Prostate gland (tissue), 2 donors: ENCODE measurements around the gene MAP1LC3A. TPM values are rescaled to one million over a fixed set of nuclear protein-coding genes. Genes with fewer than 3 reads are reported as not detected.

Source experiments
- DNase-seq: peaks from one replicate; pipeline ENCODE4 v3.0.0-alpha.2; 2019; ENCODE audit warnings: low spot score
- H3K27ac ChIP-seq, 2 donors: fragments of 200-600 bp; sonication (generic); 2 replicates each; pipeline ENCODE4 v1.5.1; 2017 to 2019
- H3K27me3 ChIP-seq: fragments of 200-600 bp; sonication (generic); replicated peaks from 2 replicates; pipeline ENCODE4 v1.5.1; 2019; ENCODE audit not compliant: insufficient read depth
- H3K36me3 ChIP-seq, 2 donors: fragments of 200-600 bp; sonication (generic); 1 replicate in 1 of 2; 2 replicates in 1 of 2; pipeline versions ENCODE4 v1.5.1 to v1.8.1; 2017 to 2019
- H3K4me1 ChIP-seq: fragments of 200-600 bp; sonication (generic); replicated peaks from 2 replicates; pipeline ENCODE4 v1.5.1; 2019
- H3K4me3 ChIP-seq, 2 donors: fragments of 200-600 bp; sonication (generic); 2 replicates each; pipeline ENCODE4 v1.5.1; 2017 to 2019
- H3K9me3 ChIP-seq: fragments of 200-600 bp; sonication (generic); 2 replicates; pipeline ENCODE4 v1.5.1; 2017
- POLR2A ChIP-seq: fragments of 450-650 bp; IDR thresholded peaks from one replicate; pipeline ENCODE4 v1.6.1; 2016; ENCODE audit warnings: antibody characterized with exemption, mild to moderate bottlenecking
- POLR2AphosphoS5 ChIP-seq: sonication (generic); formaldehyde crosslinking; IDR thresholded peaks from one replicate; pipeline ENCODE4 v1.6.1; 2017; ENCODE audit warnings: antibody characterized with exemption
- WGBS: methylation state at CpG from one replicate; pipeline ENCODE4 v1.1.5; 2018; 5-methylcytosine and 5-hydroxymethylcytosine counted together
- intact Hi-C: fragments of 100-400 bp; cut with DNase I; formaldehyde crosslinking; loops from one replicate; pipeline ENCODE4 v1.14.2; 2022
- total RNA-seq, 2 donors: library from RNA; depleted of rRNA; stranded (reverse); fragments of >200 nt; gene quantifications; one replicate each; pipeline ENCODE4 v1.1.0, GENCODE V29; 2016
- TF ChIP-seq, protein P1 (sequence below), 4 experiments: fragments of 200-600 bp in 2 of 4; fragments of 450-650 bp in 2 of 4; sonication (generic) in 2 of 4; IDR thresholded peaks; 1 replicate in 3 of 4; 2 replicates in 1 of 4; pipeline ENCODE4 v1.5.1; 2016 to 2019; ENCODE audit warnings: antibody characterized with exemption in 4 of 4, mild to moderate bottlenecking in 2 of 4, moderate library complexity in 2 of 4

The MAP1LC3A gene
- total RNA-seq, 2 donors from 2014 or later = 74.3 to 128 TPM

- no peaks in the 10 kb centered on the region for H3K27me3 ChIP-seq
- 96% methylated on average over 4 of the region's 4 CpGs for WGBS
- H3K36me3 ChIP-seq = no peaks in the 10 kb centered on the region
- intact Hi-C loops = no loop called here
- no peak overlapping the region for H3K4me3 ChIP-seq
- no peaks in the 10 kb centered on the region for H3K4me1 ChIP-seq
- H3K9me3 ChIP-seq = no peaks in the 10 kb centered on the region
- TF ChIP-seq POLR2AphosphoS5 (no peak), POLR2A (no peak)
- TF ChIP-seq, protein P1, sequence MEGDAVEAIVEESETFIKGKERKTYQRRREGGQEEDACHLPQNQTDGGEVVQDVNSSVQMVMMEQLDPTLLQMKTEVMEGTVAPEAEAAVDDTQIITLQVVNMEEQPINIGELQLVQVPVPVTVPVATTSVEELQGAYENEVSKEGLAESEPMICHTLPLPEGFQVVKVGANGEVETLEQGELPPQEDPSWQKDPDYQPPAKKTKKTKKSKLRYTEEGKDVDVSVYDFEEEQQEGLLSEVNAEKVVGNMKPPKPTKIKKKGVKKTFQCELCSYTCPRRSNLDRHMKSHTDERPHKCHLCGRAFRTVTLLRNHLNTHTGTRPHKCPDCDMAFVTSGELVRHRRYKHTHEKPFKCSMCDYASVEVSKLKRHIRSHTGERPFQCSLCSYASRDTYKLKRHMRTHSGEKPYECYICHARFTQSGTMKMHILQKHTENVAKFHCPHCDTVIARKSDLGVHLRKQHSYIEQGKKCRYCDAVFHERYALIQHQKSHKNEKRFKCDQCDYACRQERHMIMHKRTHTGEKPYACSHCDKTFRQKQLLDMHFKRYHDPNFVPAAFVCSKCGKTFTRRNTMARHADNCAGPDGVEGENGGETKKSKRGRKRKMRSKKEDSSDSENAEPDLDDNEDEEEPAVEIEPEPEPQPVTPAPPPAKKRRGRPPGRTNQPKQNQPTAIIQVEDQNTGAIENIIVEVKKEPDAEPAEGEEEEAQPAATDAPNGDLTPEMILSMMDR (IDR thresholded peaks at IDR 0.05) = no peak
- H3K27ac ChIP-seq = no peak overlapping the region
- no peak for DNase-seq
These were observed 18.5 kb downstream of the MAP1LC3A start for GRCh38 chr20:34577061-34577460.

DNA sequence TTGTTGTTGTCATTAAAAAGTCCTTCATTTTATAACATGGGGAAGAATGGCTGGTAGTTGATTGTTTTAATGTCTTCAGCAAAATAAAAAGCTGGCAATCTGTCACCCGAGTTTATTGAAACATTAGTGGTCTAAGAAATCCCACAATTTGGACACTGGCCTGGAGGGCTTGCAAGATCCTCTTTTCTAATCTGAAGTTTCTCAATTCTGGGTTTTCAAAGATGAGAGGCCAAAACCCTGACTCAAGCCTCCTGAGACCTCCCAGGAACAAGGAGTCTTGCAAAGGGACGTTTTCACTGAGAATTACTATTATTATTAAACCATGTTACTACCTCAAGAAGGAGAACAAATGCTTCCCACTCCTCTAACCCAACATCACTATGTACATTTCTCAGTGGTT lies 19.5 kb downstream of the MAP1LC3A start:
- H3K27me3 ChIP-seq = no peaks in the 10 kb centered on the region
- H3K9me3 ChIP-seq = no peaks in the 10 kb centered on the region
- no peaks in the 10 kb centered on the region for H3K36me3 ChIP-seq
- TF ChIP-seq POLR2A (no peak), POLR2AphosphoS5 (no peak)
- TF ChIP-seq, protein P1 (IDR thresholded peaks at IDR 0.05) = no peak
- WGBS = 66% methylated on average over 2 of the region's 2 CpGs
- intact Hi-C loops = loop anchor here (2.0 kb wide), 1 partner anchor 191 kb away; no protein-coding TSS in a partner anchor
- H3K27ac ChIP-seq = no peak overlapping the region
- DNase-seq = no peak
- H3K4me3 ChIP-seq = no peak overlapping the region
- H3K4me1 ChIP-seq = no peaks in the 10 kb centered on the region

- Histone ChIP-seq H3K36me3 (no peaks in the 10 kb centered on the region), H3K4me3 (no peak overlapping the region), H3K27me3 (no peaks in the 10 kb centered on the region), H3K9me3 (no peaks in the 10 kb centered on the region), H3K4me1 (no peaks in the 10 kb centered on the region), H3K27ac (no peak overlapping the region)
- WGBS = 68% methylated on average over 6 of the region's 6 CpGs
- DNase-seq = no peak
- intact Hi-C loops = loop anchor here (2.0 kb wide), 1 partner anchor 190 kb away; no protein-coding TSS in a partner anchor
- TF ChIP-seq POLR2AphosphoS5 (no peak), POLR2A (no peak)
- TF ChIP-seq, protein P1 (IDR thresholded peaks at IDR 0.05) = no peak
These were observed 20.0 kb downstream of the MAP1LC3A start for GRCh38 chr20:34578521-34578920.

DNA sequence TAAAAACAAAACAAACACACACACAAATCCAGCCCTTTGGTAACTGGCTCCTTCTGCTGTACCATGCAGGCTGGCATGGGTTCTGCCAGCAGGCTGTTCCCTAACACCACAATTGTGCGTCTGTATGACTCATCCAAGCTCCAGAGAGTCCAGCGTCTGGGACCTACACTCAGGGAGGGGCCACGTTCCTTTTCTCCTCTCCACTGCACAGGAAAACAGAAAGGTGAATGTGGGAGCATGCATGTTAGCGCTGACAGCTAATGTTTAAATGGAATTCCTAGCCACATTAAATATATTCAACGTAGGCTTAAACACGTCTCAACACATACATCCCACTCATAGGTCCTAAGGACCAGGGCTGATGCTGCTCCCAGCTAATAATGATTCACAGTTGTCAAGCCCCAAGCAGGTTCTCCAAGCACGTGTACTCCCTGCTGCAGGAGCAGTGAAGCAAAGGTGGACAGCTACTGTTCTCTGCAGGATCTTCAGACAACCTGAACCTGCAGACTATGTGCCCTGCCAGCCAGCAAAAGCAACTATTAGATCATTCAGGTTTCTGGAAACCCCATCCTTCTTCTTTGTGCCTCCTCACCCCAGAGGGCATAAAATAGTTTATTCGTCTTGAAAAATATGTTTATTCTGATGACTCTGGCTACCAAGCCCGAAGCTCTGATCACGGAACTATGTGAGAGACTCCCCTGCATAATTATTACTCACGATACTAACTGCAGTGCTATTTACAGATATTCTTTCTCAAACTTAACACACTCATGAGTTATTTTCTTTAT lies 20.9 kb downstream of the MAP1LC3A start:
- no peaks in the 10 kb centered on the region for H3K9me3 ChIP-seq
- WGBS = 46% methylated on average over 11 of the region's 11 CpGs
- peak; percentile 76 for DNase-seq
- TF ChIP-seq POLR2A (no peak), POLR2AphosphoS5 (peak; percentile 69)
- TF ChIP-seq, protein P1 (IDR thresholded peaks at IDR 0.05) = peak in 3 of 4 experiments; percentile 51 to 87 (median 86)
- no peak overlapping the region for H3K27ac ChIP-seq
- H3K4me1 ChIP-seq = no peaks in the 10 kb centered on the region
- no peak overlapping the region for H3K4me3 ChIP-seq
- intact Hi-C loops = loop anchor here (2.0 kb wide), 1 partner anchor 189 kb away; no protein-coding TSS in a partner anchor
- H3K27me3 ChIP-seq = no peaks in the 10 kb centered on the region
- H3K36me3 ChIP-seq = no peaks in the 10 kb centered on the region
